GM10248 (cell line): ENCODE results near the gene SERPINA5.

Source experiments
- CTCF ChIA-PET: fragments of 300-600 bp; sonication (Branson Sonifier 250); formaldehyde crosslinking; extraction: SDS; loops from one replicate; lab custom pipeline; 2021; ENCODE audit warnings: antibody characterized with exemption; lab: Yijun Ruan, JAX
- POLR2A ChIA-PET: fragments of 350-650 bp; sonication (Branson Sonifier 250); formaldehyde crosslinking; extraction: SDS; loops from one replicate; lab custom pipeline; 2020; ENCODE audit warnings: antibody characterized with exemption; lab: Yijun Ruan, JAX
- DNase-seq: peaks from one replicate; pipeline ENCODE4 v3.0.0; 2012; ENCODE audit errors: extremely low spot score
- TF ChIP-seq, protein P1 (sequence below): IDR thresholded peaks from 2 replicates; pipeline ENCODE4 v1.5.1; 2012; ENCODE audit warnings: mild to moderate bottlenecking, low read depth; ENCODE audit errors: extremely low read depth, missing control alignments, control extremely low read depth

The SERPINA5 gene

DNA sequence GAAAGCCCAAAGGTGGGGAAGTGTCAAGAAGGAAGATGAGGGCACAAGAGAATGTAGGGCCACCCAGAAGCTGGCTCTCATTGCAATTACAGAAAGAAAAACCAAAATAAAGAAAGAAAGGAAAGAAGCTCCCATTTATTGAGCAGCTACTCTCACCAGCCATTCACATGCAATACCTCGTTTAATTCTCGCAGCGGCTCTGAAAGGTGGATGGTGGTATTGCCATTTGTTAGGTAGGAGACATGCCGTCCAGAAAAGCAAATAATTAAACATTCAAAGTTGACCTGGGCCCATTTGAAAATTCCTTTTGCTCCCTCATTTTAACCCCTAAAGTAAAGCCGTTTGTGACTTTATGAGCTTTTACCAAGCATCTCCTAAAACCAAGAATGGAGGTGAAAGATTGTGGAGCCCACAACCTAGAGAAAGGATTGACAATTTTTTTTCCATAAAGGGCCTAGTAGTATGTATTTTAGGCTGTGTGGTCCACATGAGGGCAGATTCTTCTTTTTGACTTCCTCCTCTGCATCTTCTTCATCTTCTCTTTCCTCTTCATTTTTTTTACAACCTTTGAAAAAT is 36.2 kb downstream of the SERPINA5 start:
- no peak for DNase-seq
- ChIA-PET POLR2A (no interaction called here), CTCF (interaction anchor here (1.0 kb wide), 1 partner anchor 13 kb away, joined by 3 read pairs; no protein-coding TSS in a partner anchor)
- TF ChIP-seq, protein P1, sequence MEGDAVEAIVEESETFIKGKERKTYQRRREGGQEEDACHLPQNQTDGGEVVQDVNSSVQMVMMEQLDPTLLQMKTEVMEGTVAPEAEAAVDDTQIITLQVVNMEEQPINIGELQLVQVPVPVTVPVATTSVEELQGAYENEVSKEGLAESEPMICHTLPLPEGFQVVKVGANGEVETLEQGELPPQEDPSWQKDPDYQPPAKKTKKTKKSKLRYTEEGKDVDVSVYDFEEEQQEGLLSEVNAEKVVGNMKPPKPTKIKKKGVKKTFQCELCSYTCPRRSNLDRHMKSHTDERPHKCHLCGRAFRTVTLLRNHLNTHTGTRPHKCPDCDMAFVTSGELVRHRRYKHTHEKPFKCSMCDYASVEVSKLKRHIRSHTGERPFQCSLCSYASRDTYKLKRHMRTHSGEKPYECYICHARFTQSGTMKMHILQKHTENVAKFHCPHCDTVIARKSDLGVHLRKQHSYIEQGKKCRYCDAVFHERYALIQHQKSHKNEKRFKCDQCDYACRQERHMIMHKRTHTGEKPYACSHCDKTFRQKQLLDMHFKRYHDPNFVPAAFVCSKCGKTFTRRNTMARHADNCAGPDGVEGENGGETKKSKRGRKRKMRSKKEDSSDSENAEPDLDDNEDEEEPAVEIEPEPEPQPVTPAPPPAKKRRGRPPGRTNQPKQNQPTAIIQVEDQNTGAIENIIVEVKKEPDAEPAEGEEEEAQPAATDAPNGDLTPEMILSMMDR: no peak

GRCh38 chr14:94617988-94618822 is 37.0 kb downstream of the SERPINA5 start:
- POLR2A ChIA-PET: no interaction called here
- no peak for DNase-seq
- CTCF ChIA-PET: interaction anchor here (1.0 kb wide), 1 partner anchor 14 kb away, joined by 3 read pairs; no protein-coding TSS in a partner anchor
- TF ChIP-seq, protein P1: no peak

DNA sequence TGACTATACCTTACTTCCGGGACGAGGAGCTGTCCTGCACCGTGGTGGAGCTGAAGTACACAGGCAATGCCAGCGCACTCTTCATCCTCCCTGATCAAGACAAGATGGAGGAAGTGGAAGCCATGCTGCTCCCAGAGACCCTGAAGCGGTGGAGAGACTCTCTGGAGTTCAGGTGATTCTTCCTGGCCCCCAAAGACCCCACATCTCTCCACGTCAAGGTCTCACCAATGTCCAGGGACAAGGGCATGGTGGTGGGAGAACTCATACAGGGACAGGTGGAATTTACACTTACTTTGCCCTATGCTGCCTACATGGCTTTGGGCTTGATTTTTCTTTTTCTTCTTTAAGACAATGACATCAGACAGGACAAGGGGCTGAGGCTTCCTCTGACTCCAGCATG is 38.1 kb downstream of the SERPINA5 start:
- ChIA-PET CTCF (no interaction called here), POLR2A (no interaction called here)
- no peak for DNase-seq
- TF ChIP-seq, protein P1: no peak

GRCh38 chr14:94620597-94620996 is 39.4 kb downstream of the SERPINA5 start:
- ChIA-PET POLR2A (no interaction called here), CTCF (no interaction called here)
- TF ChIP-seq, protein P1: no peak
- no peak for DNase-seq

DNA sequence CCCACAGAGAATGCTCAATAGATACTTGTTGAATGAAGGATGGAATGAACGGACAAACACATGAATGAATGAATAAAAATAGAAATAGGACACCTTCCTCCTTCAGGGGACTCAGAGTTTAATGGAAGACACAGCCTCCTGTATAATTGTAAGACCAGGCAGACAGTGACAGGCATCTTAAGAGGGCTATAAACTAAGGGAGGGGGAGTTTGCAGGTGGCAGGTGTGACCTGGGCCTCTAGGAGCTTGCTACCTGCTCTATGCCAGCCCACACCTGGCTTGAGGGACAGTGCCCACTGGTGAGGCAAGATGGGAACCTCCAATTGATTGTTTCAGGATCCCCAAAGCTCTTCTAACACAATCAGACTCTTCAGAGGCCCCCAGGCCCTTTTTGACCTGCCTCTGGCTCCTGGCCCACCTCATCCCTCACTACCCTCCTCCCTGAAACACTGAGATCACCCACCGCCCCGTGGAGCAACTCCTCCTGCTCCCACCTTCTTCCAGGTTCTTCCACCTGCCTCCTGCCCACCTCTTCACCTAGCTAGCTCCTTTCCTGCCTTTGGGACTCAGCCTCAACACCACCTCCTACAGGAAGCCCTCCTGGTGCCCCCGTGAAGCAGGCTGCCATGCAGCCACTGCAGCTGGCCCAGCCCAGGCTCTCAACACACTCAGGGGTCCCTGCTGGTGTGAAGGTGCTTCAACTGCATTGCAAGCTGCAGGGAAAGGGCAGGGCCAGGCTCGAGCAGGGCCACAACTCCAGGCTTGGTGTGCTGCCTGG is 40.3 kb downstream of the SERPINA5 start:
- TF ChIP-seq, protein P1: no peak
- DNase-seq: no peak
- POLR2A ChIA-PET: no interaction called here
- CTCF ChIA-PET: no interaction called here

DNA sequence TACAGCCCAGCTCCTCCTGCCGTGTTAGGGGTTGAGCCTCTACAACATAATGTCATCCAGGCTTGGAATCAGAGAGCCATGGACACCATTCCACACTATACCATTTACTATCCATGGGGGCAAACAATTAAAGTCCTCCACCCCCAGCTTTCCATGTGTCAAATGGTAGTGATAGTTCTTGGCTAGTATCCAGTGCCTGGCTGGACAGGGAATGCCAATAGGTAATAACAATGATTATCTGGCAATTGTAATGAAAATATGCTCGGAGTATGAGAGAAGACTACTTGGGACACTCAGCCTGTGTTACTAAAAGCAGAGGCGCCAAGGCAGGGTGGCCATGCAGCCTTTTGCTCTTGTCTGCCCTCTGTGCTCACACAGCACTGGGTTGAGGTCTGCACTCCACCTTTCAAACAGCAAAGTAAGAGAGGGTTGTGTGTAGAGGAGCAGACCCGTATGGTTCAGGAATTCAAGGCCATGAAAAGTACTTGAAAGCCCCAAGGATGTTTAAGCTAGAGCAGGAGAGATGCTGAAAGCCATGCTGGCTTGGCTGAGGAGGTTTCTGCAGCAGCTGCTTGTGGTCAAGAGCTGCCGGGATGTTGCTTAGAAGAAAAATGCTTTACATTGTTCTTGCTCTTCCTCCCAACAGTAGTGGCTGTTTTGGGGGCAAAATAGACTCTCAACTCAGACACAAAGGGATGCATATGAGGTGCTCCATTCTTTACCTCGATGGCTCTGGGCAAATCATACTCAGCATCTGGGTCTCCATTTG is 41.6 kb downstream of the SERPINA5 start:
- POLR2A ChIA-PET: no interaction called here
- CTCF ChIA-PET: interaction anchor here (1.3 kb wide), 1 partner anchor 10 kb away, joined by 3 read pairs; no protein-coding TSS in a partner anchor

More for the DNA sequence above, 41.6 kb downstream of the SERPINA5 start:
- TF ChIP-seq, protein P1: no peak
- DNase-seq: no peak
